Neuron (in vitro differentiated cells): ENCODE data around the gene MGAT5.
"Not testable (repeated sequence)": the region's sequence is repeated elsewhere in the genome, so short reads cannot be mapped to it uniquely, and the experiment has no call there.

Experiments used
- H2AFZ ChIP-seq: one replicate; pipeline ENCODE4 v1.6.1; 2013; ENCODE audit warnings: low read depth, mild to moderate bottlenecking, inconsistent platforms, low read length, moderate library complexity
- H3K27me3 ChIP-seq: one replicate; pipeline ENCODE4 v1.6.1; 2013; ENCODE audit warnings: low read length; ENCODE audit not compliant: insufficient read depth
- H3K36me3 ChIP-seq: one replicate; pipeline ENCODE4 v1.6.1; 2013; ENCODE audit warnings: low read length; ENCODE audit not compliant: insufficient read depth
- H3K4me1 ChIP-seq: one replicate; pipeline ENCODE4 v1.6.1; 2013; ENCODE audit warnings: low read length; ENCODE audit not compliant: insufficient read depth
- H3K4me3 ChIP-seq: 2 replicates; pipeline ENCODE4 v1.5.1; 2013; ENCODE audit warnings: mild to moderate bottlenecking, low read length, moderate library complexity
- H3K9me3 ChIP-seq: one replicate; pipeline ENCODE4 v1.6.1; 2013; ENCODE audit warnings: low read length

The MGAT5 gene

GRCh38 chr2:134294598-134294997 lies 40.7 kb downstream of the MGAT5 start:
- H3K36me3 ChIP-seq, H3K9me3 ChIP-seq, H3K4me1 ChIP-seq, H3K4me3 ChIP-seq, H3K27me3 ChIP-seq, H2AFZ ChIP-seq: not testable (repeated sequence)

- no peaks in the 10 kb centered on the region for H3K9me3 ChIP-seq
- H3K4me3 ChIP-seq, result no peak overlapping the region
- no peaks in the 10 kb centered on the region for H3K27me3 ChIP-seq
- H2AFZ ChIP-seq, result no peak overlapping the region
- no peaks in the 10 kb centered on the region for H3K36me3 ChIP-seq
- H3K4me1 ChIP-seq, result no peaks in the 10 kb centered on the region
Observed at GRCh38 chr2:134295441-134295840, 41.6 kb downstream of the MGAT5 start.

- H3K4me1 ChIP-seq, result no peaks in the 10 kb centered on the region
- no peaks in the 10 kb centered on the region for H3K9me3 ChIP-seq
- no peaks in the 10 kb centered on the region for H3K27me3 ChIP-seq
- H2AFZ ChIP-seq, result no peak overlapping the region
- H3K4me3 ChIP-seq, result no peak overlapping the region
- H3K36me3 ChIP-seq, result no peaks in the 10 kb centered on the region
Observed at GRCh38 chr2:134296301-134296700, 42.4 kb downstream of the MGAT5 start.

- Histone ChIP-seq H3K4me1 (peaks cover 5% of the 10 kb centered on the region), H3K36me3 (no peaks in the 10 kb centered on the region), H2AFZ (no peak overlapping the region), H3K4me3 (no peak overlapping the region), H3K9me3 (no peaks in the 10 kb centered on the region), H3K27me3 (no peaks in the 10 kb centered on the region)
Observed at GRCh38 chr2:134299334-134299733, 45.5 kb downstream of the MGAT5 start.

- H3K36me3 ChIP-seq, result no peaks in the 10 kb centered on the region
- no peak overlapping the region for H3K4me3 ChIP-seq
- no peak overlapping the region for H2AFZ ChIP-seq
- H3K4me1 ChIP-seq, result peaks cover 5% of the 10 kb centered on the region
- no peaks in the 10 kb centered on the region for H3K9me3 ChIP-seq
- no peaks in the 10 kb centered on the region for H3K27me3 ChIP-seq
Observed at GRCh38 chr2:134300585-134300984, 46.7 kb downstream of the MGAT5 start.

- Histone ChIP-seq H3K4me3 (no peak overlapping the region), H3K27me3 (no peaks in the 10 kb centered on the region), H3K36me3 (no peaks in the 10 kb centered on the region), H2AFZ (no peak overlapping the region), H3K4me1 (peaks cover 5% of the 10 kb centered on the region), H3K9me3 (no peaks in the 10 kb centered on the region)
Observed at GRCh38 chr2:134301099-134301927, 47.4 kb downstream of the MGAT5 start.

GRCh38 chr2:134301928-134302260 lies 48.0 kb downstream of the MGAT5 start:
- H2AFZ ChIP-seq, result no peak overlapping the region
- H3K27me3 ChIP-seq, result no peaks in the 10 kb centered on the region
- peaks cover 5% of the 10 kb centered on the region for H3K4me1 ChIP-seq
- H3K9me3 ChIP-seq, result no peaks in the 10 kb centered on the region
- no peak overlapping the region for H3K4me3 ChIP-seq
- H3K36me3 ChIP-seq, result no peaks in the 10 kb centered on the region

- peaks cover 5% of the 10 kb centered on the region for H3K4me1 ChIP-seq
- H3K36me3 ChIP-seq, result no peaks in the 10 kb centered on the region
- no peaks in the 10 kb centered on the region for H3K9me3 ChIP-seq
- H3K27me3 ChIP-seq, result no peaks in the 10 kb centered on the region
- H3K4me3 ChIP-seq, result no peak overlapping the region
- H2AFZ ChIP-seq, result no peak overlapping the region
Observed at GRCh38 chr2:134304394-134305108, 50.7 kb downstream of the MGAT5 start.

- Histone ChIP-seq H3K4me3 (no peak overlapping the region), H3K9me3 (no peaks in the 10 kb centered on the region), H3K36me3 (no peaks in the 10 kb centered on the region), H2AFZ (no peak overlapping the region), H3K4me1 (peaks cover 5% of the 10 kb centered on the region), H3K27me3 (no peaks in the 10 kb centered on the region)
Observed at GRCh38 chr2:134305109-134305491, 51.2 kb downstream of the MGAT5 start.

- no peak overlapping the region for H3K4me3 ChIP-seq
- H3K27me3 ChIP-seq, result no peaks in the 10 kb centered on the region
- no peaks in the 10 kb centered on the region for H3K36me3 ChIP-seq
- no peaks in the 10 kb centered on the region for H3K9me3 ChIP-seq
- H3K4me1 ChIP-seq, result peaks cover 3% of the 10 kb centered on the region
- no peak overlapping the region for H2AFZ ChIP-seq
Observed at GRCh38 chr2:134306521-134306920, 52.6 kb downstream of the MGAT5 start.

- Histone ChIP-seq H3K36me3 (no peaks in the 10 kb centered on the region), H3K4me3 (no peak overlapping the region), H3K4me1 (no peaks in the 10 kb centered on the region), H3K9me3 (no peaks in the 10 kb centered on the region), H3K27me3 (no peaks in the 10 kb centered on the region), H2AFZ (no peak overlapping the region)
Observed at GRCh38 chr2:134307334-134307733, 53.5 kb downstream of the MGAT5 start.

GRCh38 chr2:134308474-134309385 lies 54.9 kb downstream of the MGAT5 start:
- no peaks in the 10 kb centered on the region for H3K9me3 ChIP-seq
- no peak overlapping the region for H2AFZ ChIP-seq
- no peaks in the 10 kb centered on the region for H3K27me3 ChIP-seq
- no peak overlapping the region for H3K4me3 ChIP-seq
- no peaks in the 10 kb centered on the region for H3K36me3 ChIP-seq
- no peaks in the 10 kb centered on the region for H3K4me1 ChIP-seq
